GM19043 (cell line): ENCODE data around the gene MED12L.
"Not testable (repeated sequence)": the region's sequence is repeated elsewhere in the genome, so short reads cannot be mapped to it uniquely, and the experiment has no call there.

Experiments
- ATAC-seq: cut with Tn5 transposase; IDR thresholded peaks from one replicate; pipeline ENCODE4 v1.9.1; 2021; ENCODE audit warnings: low read depth; ENCODE audit not compliant: unreplicated experiment

Gene MED12L

GRCh38 chr3:151234825-151235224 is 149.4 kb downstream of the MED12L start:
- ATAC-seq = no peak

DNA sequence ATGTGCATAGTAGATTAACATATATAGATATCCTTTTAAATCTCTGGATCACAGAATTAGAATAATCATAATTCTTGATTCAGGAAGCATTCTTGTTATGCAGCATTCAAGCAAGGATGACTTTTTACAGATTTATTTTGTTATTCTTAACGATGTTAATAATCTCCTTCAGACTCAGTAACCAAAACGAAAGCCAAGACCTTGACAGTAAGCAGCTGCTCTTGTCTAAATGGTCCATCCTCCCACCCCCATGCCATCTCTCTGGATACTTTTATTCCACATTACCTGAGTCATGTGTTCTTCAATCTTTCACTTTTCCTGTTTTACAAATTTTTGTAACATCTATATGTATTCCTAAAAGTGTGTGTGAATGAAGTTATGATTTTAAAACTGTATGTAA is 150.9 kb downstream of the MED12L start:
- no peak for ATAC-seq

- ATAC-seq = no peak
Measured at GRCh38 chr3:151236736-151237135, 151.3 kb downstream of the MED12L start.

DNA sequence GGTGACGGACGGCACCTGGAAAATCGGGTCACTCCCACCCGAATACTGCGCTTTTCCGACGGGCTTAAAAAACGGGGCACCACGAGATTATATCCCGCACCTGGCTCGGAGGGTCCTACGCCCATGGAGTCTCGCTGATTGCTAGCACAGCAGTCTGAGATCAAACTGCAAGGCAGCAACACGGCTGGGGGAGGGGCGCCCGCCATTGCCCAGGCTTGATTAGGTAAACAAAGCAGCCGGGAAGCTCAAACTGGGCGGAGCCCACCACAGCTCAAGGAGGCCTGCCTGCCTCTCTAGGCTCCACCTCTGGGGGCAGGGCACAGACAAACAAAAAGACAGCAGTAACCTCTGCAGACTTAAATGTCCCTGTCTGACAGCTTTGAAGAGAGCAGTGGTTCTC is 156.5 kb downstream of the MED12L start:
- not testable (repeated sequence) for ATAC-seq

GRCh38 chr3:151248772-151249337 is 163.4 kb downstream of the MED12L start:
- no peak for ATAC-seq

DNA sequence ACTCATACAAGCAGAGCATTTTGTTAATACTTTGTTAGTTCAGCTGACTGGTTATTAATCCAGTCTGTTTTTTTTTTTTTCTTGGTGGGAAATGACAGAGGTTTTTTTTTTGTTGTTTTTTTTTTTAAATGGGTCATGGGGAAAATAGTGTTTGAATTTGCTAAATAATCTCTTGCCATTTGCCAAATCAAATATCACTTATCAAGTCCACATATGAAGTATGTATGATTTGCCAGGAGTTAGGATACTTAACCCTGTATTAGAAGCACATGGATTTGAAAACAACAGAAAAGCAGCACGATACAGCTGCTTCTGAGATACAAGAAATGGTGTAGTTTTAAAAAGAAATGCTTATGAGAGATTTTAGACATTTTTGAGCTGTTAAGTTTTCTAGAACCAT is 171.3 kb downstream of the MED12L start:
- no peak for ATAC-seq

DNA sequence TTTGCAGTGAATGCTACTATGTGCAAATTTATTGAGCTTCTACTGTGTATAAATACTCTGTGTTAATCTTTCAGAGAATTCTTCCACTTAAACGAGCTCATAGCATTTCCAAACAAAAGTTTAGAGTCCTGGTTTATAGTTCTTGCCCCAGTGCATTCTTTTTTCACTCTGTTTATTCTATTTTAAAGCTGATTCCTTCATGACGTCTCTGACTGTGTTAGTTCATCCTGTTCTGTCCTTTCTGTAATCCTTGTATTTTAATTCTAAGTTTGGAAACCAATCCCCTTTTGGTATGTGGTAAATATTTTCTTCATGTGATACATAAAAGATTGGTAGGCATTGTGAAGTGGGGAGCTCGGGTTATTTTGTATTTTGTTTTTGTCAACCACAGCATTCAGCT is 174.2 kb downstream of the MED12L start:
- no peak for ATAC-seq

GRCh38 chr3:151262871-151263525 is 177.5 kb downstream of the MED12L start:
- no peak for ATAC-seq

GRCh38 chr3:151264605-151265004 is 179.1 kb downstream of the MED12L start:
- no peak for ATAC-seq

GRCh38 chr3:151265166-151265565 is 179.7 kb downstream of the MED12L start:
- no peak for ATAC-seq

- ATAC-seq = peak; percentile 93
Measured at GRCh38 chr3:151265866-151266265, 180.4 kb downstream of the MED12L start.

- no peak for ATAC-seq
Measured at GRCh38 chr3:151267066-151267465, 181.6 kb downstream of the MED12L start.

DNA sequence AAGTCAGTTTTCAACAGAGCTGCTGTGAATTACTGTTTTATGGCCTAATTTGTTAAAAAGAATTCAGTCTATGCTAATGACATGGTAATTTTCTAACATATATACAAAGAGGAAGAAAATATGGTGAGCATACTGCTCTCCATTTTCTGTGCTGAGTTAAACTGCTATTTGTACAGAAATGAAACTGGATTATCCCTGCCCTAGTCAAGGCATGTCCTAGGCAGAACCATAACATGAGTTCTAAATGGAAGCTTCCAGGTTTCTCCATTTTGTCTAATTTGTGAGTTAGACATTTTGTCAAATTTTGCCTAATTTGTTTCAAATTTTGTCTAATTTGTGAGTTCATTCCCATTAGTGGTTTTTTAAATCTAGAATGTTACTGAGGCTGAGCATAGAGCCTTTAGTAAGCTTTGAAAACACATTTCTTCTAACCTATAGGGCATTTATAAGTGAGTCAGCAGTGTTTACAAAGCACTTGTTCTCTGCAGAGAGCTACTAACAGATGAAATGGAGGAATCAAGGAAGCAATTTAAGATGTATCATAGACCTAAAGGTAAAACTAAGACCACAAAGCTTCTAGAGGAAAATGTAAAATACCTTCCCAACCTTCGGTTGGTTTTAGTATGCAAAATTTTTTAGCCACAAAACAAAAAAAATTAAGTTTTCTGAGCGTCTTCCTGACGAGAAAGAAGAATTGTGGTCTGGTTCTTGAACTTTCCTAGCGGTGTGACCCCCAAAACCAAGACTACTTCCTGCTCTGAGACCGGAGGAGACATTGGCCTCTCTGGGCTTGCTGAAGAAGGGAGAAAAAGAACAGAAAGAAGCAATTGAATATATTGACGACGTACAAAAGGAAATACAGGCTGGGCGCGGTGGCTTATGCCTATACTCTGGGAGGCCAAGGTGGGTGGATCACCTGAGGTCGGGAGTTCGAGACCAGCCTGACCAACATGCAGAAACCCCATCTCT is 183.1 kb downstream of the MED12L start:
- ATAC-seq = peak; percentile 52

DNA sequence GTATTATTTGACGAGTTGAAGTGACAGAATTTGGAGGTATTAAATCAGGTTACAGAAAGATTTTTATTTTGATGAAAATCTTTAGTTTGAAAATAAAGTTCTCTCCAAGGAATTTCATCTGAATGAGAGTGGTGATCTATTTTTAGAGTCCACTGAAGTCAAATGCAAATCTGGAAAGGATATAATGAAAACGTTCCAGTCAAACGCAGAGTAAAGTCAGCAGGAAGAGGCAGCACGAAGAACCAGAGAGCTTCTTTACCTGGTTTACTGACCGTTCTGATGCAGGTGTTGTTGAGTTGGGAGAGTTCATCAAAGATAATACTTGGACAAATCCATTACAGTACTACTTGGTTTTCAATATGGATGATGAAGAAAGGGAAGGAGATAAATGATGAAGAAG is 184.2 kb downstream of the MED12L start:
- no peak for ATAC-seq

GRCh38 chr3:151275091-151275490 is 189.6 kb downstream of the MED12L start:
- ATAC-seq = no peak

GRCh38 chr3:151276038-151276686 is 190.7 kb downstream of the MED12L start:
- no peak for ATAC-seq

DNA sequence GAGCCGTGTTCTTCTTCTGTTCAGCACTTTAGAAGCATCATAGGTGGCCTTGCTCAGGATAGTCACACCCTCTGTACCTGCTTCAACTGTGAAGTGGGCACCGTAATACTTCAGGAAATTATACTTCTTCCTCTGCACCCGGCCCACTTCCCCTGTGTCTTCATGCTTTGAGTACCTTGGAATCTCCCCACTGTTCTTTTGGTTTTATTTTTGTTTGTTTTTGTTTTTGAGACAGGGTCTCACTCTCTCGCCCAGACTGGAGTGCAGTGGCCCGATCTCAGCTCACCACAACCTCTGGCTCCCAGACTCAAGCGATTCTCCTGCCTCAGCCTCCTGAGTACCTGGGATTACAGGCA is 191.2 kb downstream of the MED12L start:
- no peak for ATAC-seq

GRCh38 chr3:151278230-151278629 is 192.8 kb downstream of the MED12L start, which contains the start of gene P2RY14:
Gene P2RY14, minus strand, starts transcription at chr3:151278542. Its CDS starts 64,226 bp downstream, at chr3:151214316.
- ATAC-seq = no peak

- no peak for ATAC-seq
Measured at GRCh38 chr3:151281671-151282324, 196.3 kb downstream of the MED12L start.

DNA sequence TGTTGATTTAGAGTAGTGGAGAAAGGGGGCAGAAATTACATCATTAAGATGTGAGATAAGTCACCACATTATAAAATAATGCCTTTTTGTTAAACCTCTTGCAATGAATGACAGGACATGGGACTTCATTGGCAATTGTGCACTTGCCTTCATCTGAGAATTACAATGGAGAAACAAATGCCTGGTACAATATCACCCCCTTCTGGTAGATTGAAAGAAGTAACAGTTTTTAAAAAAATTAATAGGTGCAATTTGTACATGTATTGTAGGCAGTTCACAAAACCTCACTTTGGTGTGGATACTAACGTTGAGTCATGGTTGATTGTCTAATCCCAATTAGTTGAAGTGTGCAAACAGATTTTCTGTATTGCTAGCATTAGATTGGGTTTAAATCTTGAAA is 197.5 kb downstream of the MED12L start:
- ATAC-seq = no peak
